Measurements from ENCODE around the gene GPBAR1.

Gene GPBAR1

DNA sequence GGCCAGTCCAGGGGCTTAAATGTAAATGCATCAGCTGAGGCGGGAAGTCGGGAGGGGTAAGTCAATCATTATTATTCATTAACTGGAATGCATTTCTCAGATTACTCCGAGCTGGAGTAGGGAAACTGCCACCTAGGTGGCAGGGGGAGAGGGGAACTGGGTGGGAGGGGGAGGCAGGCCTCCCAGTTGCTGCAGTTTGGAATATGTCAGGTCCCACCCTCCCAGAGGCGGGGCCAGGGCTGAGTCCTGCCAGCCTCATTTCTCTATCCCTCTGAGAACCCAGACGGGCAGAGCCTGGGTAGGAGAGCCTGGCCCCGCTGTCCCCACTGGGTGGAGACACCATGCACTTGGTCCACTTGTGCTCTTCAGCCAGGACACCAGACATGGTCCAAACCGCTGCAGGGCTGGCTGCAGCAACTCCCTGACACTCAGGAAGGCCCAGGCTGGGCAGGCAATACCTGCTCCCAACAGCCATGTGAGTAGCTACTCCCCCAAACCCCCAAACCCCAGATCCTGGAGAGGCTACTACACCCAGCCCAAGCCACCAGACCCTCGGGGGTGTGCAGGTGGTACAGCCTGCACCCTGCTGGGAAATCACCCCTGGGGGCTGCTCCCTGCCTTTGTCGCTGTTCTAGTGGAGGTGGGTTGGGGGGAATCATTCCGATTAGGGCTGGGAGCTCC lies at the start of gene GPBAR1:
GPBAR1 (plus strand) TSS at position 274 of the 681 bp plus-strand sequence. CDS start 1,710 bp downstream, outside the sequence.
- DNase-seq: no peak

DNA sequence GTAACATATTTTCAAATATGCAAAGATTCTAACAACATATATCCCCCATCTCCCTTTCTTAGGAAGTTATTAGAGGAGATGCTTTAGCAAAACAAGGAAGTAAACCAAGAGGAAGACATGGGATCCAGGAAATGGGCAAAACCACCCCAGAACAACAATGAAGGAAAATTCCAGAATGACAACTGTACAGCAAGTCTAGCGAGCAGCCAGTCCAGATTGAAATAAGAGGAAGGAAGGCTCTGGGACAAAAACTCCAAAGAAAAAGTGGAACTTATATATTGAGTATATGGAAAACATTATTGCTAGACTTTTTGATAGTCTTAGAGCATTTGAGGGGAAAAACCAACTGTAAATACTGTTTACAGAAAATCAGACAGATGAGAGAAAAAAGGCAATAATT lies 46.7 kb upstream of the GPBAR1 start:
- no peak for DNase-seq

- no peak for DNase-seq
These were observed 44.5 kb upstream of the GPBAR1 start for GRCh38 chr2:218216336-218216673.

GRCh38 chr2:218216674-218217359 lies 44.0 kb upstream of the GPBAR1 start, which contains the start of gene ARPC2:
Gene ARPC2, plus strand, starts transcription at chr2:218217189. Its CDS starts 282 bp downstream, at chr2:218217471.
- DNase-seq: peak; percentile 94

GRCh38 chr2:218217360-218218267 lies 43.2 kb upstream of the GPBAR1 start:
- peak; percentile 63 for DNase-seq

DNA sequence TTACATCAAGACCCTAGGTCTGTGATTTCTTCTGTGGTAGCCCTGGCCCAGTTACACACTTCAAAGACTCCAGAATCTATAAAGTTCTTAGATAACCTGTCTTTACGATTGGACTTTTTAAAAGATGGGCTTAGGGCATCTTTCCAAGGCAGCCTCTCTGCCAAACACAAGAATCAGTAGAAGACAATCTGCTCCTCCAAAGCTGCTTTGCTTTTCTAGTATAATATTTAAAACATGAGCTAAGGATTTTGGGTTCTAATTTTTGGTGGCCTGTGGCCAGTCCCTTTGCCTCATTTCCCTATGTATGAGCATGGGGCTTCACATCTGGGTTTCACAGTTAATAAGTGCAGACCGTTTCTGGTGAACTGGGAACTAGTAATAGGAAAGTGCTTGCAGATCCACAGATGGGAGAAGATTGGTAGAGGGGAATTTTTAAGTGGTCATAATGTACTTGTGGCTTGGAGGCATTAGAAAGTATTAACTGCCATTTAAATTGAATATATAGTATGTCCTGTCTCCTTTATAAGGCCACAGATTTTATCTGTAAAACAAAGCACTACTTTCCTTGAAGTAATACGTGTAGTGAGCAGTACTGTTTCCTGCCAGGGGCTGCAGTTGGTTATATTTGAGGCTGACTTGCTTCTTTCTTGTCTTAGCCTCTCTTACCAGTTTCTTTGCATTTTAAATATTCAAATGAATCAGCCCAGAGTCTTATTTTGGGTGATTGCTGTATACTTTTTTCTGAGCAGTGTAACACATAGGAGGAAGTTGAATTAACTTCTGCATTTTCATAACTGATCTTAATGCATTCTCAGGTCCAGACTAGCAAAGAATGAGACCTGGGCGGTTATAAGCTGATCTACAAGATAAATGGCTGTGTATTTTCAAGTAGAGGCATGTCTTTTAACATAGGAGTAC lies 42.3 kb upstream of the GPBAR1 start:
- no peak for DNase-seq

GRCh38 chr2:218219934-218220333 lies 40.9 kb upstream of the GPBAR1 start:
- DNase-seq: no peak

GRCh38 chr2:218221000-218221399 lies 39.8 kb upstream of the GPBAR1 start:
- no peak for DNase-seq

- no peak for DNase-seq
These were observed 37.8 kb upstream of the GPBAR1 start for GRCh38 chr2:218223046-218223445.

- DNase-seq: no peak
These were observed 36.6 kb upstream of the GPBAR1 start for GRCh38 chr2:218224186-218224585.

DNA sequence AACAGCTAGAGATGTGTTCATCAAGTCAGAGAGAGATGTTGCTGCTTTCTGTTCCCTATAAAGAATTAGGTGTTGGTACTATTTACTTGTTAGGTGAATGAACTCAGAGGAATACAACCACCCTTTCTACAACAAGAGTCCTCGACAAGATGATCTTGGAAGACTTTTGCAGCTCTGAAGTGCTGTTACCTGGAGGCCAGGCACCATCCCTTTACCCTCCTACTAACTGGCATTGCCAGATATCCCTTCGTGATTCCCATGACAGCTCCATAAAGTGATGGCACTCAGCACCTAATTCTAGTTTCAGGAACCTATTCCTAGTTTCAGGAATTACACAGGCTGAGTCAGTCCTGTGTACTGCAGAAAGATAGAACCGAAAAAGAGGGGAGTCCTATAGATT lies 33.9 kb upstream of the GPBAR1 start:
- DNase-seq: no peak

DNA sequence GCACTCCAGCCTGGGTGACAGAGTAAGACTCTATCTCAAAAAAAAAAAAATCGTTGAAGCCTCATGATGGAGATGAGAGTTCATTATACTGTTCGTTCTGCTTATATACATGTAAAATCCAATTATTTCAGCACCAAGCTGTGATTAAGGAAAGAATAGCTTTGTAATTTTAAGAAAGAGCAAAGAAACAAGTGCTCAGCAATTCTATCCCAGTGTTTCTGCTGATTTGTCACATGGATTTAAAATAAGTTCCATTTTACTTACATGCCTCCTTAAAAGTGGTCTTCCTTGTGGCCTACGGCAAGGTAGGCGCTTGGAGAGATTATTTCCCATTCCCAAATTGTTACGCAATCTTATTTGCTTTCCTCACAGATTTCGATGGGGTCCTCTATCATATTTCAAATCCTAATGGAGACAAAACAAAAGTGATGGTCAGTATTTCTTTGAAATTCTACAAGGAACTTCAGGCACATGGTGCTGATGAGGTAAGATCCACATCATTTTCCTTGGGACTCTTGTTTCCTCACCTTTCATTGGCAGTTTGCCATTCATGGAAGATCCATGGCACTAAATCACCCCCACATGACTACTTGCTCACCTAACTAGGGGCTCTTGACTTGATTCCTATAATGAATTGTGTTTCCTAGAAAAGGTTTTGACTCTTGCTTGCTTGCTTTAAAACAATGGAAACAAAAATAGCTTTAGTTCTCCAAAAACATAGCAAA lies 32.3 kb upstream of the GPBAR1 start:
- no peak for DNase-seq

DNA sequence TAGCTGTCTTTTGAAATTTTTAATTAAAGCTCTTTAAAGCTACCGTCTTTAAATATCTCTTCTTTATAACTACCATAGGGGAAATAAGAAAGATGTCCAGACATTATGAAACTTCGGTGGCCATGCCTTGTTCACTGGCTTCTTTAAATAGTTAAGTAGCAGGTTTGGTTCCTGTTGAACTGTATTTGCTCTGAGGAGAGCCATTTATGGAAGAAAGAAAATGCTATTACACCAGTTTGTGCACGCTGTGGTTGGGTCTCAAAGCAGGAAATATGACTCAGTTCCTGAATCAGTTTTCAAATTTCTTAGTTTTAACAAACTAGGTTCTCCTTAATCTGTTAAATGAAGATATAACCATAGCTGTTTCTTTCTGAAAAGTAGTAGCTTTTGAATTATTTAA lies 31.6 kb upstream of the GPBAR1 start:
- DNase-seq: peak; percentile 29

GRCh38 chr2:218229851-218230250 lies 31.0 kb upstream of the GPBAR1 start:
- no peak for DNase-seq

- DNase-seq: no peak
These were observed 29.9 kb upstream of the GPBAR1 start for GRCh38 chr2:218230882-218231281.

DNA sequence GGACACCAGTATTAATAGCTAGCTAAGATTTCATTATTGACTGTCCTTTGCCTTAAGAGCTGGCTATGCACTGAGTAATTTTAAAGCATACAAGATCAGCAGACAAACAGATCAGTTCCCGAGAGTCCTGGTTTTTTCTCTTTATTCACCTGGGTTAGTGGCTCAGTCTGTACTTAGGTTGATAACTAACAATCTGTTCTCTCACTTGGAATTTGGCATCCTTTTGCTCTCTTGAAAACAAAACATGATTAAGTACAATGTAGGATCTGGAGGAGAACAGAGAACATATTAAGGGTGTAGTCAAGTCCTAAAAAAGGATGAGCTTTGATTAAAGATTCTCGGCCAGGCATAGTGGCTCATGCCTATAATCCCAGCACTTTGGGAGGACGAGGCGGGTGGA lies 27.3 kb upstream of the GPBAR1 start:
- DNase-seq: no peak

- DNase-seq: no peak
These were observed 26.3 kb upstream of the GPBAR1 start for GRCh38 chr2:218234521-218234920.

GRCh38 chr2:218235017-218235416 lies 25.8 kb upstream of the GPBAR1 start:
- no peak for DNase-seq

- no peak for DNase-seq
These were observed 24.0 kb upstream of the GPBAR1 start for GRCh38 chr2:218236829-218237228.

DNA sequence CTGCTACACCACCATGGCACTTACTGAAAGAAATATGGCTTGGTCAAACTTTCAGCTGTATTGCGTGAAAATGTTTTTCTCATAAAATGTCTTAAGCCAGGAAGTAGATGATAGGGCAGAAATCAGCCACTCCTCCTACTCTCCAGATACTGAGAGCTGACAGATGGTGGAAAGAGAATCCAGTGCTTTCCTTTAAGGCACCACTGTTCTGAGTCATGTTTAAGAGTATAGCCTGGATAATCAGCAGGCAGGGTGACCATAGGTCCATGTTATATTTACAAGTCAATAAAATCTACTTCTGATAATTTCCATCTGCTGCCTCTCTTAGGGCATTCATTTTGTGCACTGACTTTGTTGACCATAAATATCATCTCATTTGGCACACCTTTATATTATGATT lies 21.9 kb upstream of the GPBAR1 start:
- no peak for DNase-seq

DNA sequence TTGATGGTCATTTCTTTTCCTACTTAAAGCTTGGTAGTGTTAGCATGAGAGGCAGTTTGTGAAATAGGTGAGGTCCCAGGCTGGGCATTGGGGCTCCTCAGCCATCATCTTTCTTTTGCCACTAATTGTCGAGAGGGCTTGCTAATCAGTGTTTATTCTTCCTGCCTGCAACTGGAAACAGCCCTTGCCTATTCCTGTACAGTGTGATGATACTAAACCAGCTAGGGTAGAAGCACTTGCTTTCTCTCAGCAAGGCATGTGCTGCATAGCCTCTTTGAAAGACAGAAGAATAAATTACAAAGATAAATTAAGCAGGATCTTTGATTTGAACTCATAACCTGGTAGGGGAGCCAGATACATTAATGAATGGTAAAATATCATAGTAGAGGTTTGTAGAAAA lies 16.6 kb upstream of the GPBAR1 start:
- DNase-seq: no peak

- DNase-seq: no peak
These were observed 16.1 kb upstream of the GPBAR1 start for GRCh38 chr2:218244665-218245064.
